Esophagus mucosa (tissue), 1 donor: ENCODE data around the gene RNFT2. TPM values are rescaled to one million over a fixed set of nuclear protein-coding genes. Genes with fewer than 3 reads are reported as not detected.

ENCODE experiments used
- ATAC-seq: fragments of 200-7000 bp; cut with Tn5 transposase; one replicate; pipeline ENCODE4 v1.9.1; 2020
- total RNA-seq: library from RNA; stranded (reverse); gene quantifications from one replicate; pipeline ENCODE4 v1.2.4, GENCODE V29; 2023
- donor health status: DM: yes; HTN: yes; CAD: no.

Gene RNFT2
- total RNA-seq = 1.1 TPM

- ATAC-seq = peak; percentile 100
Observed at GRCh38 chr12:116737774-116738657, at the start of gene RNFT2, which contains the start of gene SPRING1. Gene RNFT2, plus strand, starts transcription at chr12:116738315. Its CDS starts 2,183 bp downstream, at chr12:116740498. Gene SPRING1, minus strand, starts transcription at chr12:116738069. Its CDS starts 169 bp downstream, at chr12:116737900.

- ATAC-seq = no peak
Observed at GRCh38 chr12:116689521-116689920, 48.6 kb upstream of the RNFT2 start.

- ATAC-seq = no peak
Observed at GRCh38 chr12:116689979-116690744, 48.0 kb upstream of the RNFT2 start.

GRCh38 chr12:116691205-116691604 lies 46.9 kb upstream of the RNFT2 start:
- no peak for ATAC-seq

GRCh38 chr12:116691636-116692035 lies 46.5 kb upstream of the RNFT2 start:
- ATAC-seq = no peak

GRCh38 chr12:116692605-116693004 lies 45.5 kb upstream of the RNFT2 start:
- ATAC-seq = no peak

GRCh38 chr12:116693286-116694227 lies 44.6 kb upstream of the RNFT2 start:
- no peak for ATAC-seq

- no peak for ATAC-seq
Observed at GRCh38 chr12:116694653-116695463, 43.3 kb upstream of the RNFT2 start.

- ATAC-seq = no peak
Observed at GRCh38 chr12:116695464-116695725, 42.7 kb upstream of the RNFT2 start.

GRCh38 chr12:116697305-116697704 lies 40.8 kb upstream of the RNFT2 start:
- ATAC-seq = no peak

- no peak for ATAC-seq
Observed at GRCh38 chr12:116697716-116698115, 40.4 kb upstream of the RNFT2 start.

GRCh38 chr12:116698116-116698515 lies 40.0 kb upstream of the RNFT2 start:
- ATAC-seq = no peak

- no peak for ATAC-seq
Observed at GRCh38 chr12:116698554-116699075, 39.5 kb upstream of the RNFT2 start.

- ATAC-seq = no peak
Observed at GRCh38 chr12:116700066-116700465, 38.0 kb upstream of the RNFT2 start.

- ATAC-seq = no peak
Observed at GRCh38 chr12:116701432-116701831, 36.7 kb upstream of the RNFT2 start.

- ATAC-seq = peak; percentile 77
Observed at GRCh38 chr12:116703214-116703795, 34.8 kb upstream of the RNFT2 start.

- no peak for ATAC-seq
Observed at GRCh38 chr12:116707751-116708150, 30.4 kb upstream of the RNFT2 start.

- peak; percentile 66 for ATAC-seq
Observed at GRCh38 chr12:116708826-116709756, 29.0 kb upstream of the RNFT2 start.

- ATAC-seq = no peak
Observed at GRCh38 chr12:116709768-116710167, 28.3 kb upstream of the RNFT2 start.
